HG02884 (cell line): ENCODE data around the gene AREG.

ENCODE experiments used
- ATAC-seq: cut with Tn5 transposase; IDR thresholded peaks from one replicate; pipeline ENCODE4 v1.9.1; 2021; ENCODE audit warnings: mild to moderate bottlenecking, moderate library complexity; ENCODE audit not compliant: unreplicated experiment

AREG gene

GRCh38 chr4:74501579-74501978, 56.6 kb downstream of the AREG start:
- no peak for ATAC-seq

DNA sequence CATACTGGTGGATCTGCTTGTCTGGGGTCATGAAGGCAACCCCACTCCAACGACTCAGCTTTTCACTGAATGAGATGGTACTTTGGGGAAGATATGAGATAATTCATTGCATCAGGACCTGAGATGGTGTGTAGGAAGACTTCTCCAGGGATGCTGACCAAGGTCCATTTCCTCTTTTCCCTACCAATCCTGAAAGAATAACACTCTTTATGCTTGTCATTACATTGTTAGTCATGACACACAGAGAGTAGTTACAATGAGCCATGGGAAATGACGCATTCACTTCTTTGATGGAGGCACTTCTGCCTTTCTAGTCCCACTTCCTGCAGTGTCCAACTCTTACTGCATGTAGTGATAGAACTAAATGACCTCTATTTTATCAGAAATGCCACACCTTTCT, 58.6 kb downstream of the AREG start:
- ATAC-seq: no peak

GRCh38 chr4:74504212-74504611, 59.3 kb downstream of the AREG start:
- ATAC-seq: no peak
